C4-2B (cell line): Measurements from ENCODE around the gene MYO1E.

ENCODE experiments used
- ZFX ChIP-seq: fragments of 450-650 bp; IDR thresholded peaks from 2 replicates; pipeline ENCODE4 v1.6.1; 2017
- TF ChIP-seq, protein P1 (sequence below): fragments of 450-650 bp; conservative IDR thresholded peaks from 2 replicates; pipeline ENCODE4 v1.5.1; 2017; ENCODE audit warnings: mild to moderate bottlenecking

DNA sequence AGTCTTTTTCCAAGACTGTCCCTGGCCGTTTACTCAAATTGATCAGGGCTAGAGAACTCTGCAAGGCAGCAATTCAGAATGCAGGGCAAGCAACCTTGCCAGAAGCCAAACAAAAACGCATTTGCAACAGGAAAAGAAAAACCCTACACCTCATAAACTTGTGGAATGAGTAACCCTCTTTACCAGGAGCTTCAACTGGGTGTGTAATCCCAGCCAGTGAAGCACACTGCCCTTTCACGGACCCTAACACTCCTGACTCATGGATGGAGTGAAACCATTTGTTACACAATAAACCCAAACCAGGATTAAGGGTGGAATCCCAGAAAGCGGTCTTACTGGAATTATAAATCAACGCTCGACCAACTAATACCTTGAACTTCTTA is 180.8 kb downstream of the MYO1E start:
- TF ChIP-seq, protein P1, sequence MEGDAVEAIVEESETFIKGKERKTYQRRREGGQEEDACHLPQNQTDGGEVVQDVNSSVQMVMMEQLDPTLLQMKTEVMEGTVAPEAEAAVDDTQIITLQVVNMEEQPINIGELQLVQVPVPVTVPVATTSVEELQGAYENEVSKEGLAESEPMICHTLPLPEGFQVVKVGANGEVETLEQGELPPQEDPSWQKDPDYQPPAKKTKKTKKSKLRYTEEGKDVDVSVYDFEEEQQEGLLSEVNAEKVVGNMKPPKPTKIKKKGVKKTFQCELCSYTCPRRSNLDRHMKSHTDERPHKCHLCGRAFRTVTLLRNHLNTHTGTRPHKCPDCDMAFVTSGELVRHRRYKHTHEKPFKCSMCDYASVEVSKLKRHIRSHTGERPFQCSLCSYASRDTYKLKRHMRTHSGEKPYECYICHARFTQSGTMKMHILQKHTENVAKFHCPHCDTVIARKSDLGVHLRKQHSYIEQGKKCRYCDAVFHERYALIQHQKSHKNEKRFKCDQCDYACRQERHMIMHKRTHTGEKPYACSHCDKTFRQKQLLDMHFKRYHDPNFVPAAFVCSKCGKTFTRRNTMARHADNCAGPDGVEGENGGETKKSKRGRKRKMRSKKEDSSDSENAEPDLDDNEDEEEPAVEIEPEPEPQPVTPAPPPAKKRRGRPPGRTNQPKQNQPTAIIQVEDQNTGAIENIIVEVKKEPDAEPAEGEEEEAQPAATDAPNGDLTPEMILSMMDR: no peak
- no peak for TF ChIP-seq ZFX
